ENCODE data around the gene RASAL1.

DNA sequence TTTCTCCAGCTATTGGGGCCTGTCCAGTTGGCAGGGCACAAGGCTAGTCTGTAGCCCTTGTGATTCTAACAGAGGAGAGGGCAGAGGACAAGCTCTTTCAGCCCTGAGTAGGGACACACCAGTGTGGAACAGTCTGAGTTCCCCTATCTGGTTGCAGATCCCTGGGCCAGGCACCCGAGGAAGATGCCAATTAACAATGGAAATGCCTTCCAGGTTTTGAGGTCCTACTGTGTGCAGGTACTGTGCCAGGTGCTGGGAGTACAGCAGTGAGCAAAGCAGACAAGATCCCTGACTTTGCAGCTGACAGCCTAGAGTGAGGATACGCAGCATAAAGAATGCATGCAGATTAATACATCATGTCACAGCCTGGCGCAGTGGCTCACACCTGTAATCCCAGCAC, 62.0 kb downstream of the RASAL1 start:
- TF ChIP-seq, protein P1, sequence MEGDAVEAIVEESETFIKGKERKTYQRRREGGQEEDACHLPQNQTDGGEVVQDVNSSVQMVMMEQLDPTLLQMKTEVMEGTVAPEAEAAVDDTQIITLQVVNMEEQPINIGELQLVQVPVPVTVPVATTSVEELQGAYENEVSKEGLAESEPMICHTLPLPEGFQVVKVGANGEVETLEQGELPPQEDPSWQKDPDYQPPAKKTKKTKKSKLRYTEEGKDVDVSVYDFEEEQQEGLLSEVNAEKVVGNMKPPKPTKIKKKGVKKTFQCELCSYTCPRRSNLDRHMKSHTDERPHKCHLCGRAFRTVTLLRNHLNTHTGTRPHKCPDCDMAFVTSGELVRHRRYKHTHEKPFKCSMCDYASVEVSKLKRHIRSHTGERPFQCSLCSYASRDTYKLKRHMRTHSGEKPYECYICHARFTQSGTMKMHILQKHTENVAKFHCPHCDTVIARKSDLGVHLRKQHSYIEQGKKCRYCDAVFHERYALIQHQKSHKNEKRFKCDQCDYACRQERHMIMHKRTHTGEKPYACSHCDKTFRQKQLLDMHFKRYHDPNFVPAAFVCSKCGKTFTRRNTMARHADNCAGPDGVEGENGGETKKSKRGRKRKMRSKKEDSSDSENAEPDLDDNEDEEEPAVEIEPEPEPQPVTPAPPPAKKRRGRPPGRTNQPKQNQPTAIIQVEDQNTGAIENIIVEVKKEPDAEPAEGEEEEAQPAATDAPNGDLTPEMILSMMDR (IDR thresholded peaks at IDR 0.05) = no peak
- TF ChIP-seq POLR2A (IDR thresholded peaks at IDR 0.05) = no peak

All from esophagus squamous epithelium (tissue), 4 donors.